CD14-positive monocyte (primary cell): ENCODE results near the gene MACROH2A1. TPM values are rescaled to one million over a fixed set of nuclear protein-coding genes. Genes with fewer than 3 reads are reported as not detected.
A peak's percentile ranks its signal among the peaks of the same experiment; 100 is the strongest.

Source experiments
- DNase-seq, 3 donors: peaks; one replicate each; pipeline ENCODE4 v3.0.0-alpha.2; 2011 to 2022
- H2AFZ ChIP-seq: 2 replicates; pipeline ENCODE4 v1.6.0; 2012; ENCODE audit warnings: mild to moderate bottlenecking, low read depth, low read length, inconsistent platforms; ENCODE audit not compliant: insufficient read depth, poor library complexity, severe bottlenecking
- H3K27ac ChIP-seq, 2 donors: 1 replicate in 1 of 2; 2 replicates in 1 of 2; pipeline ENCODE4 v1.5.1; 2012 to 2013; ENCODE audit warnings: low read length in 2 of 2, control low read depth in 1 of 2, inconsistent platforms in 1 of 2, low read depth in 1 of 2, mild to moderate bottlenecking in 1 of 2
- H3K27me3 ChIP-seq, 2 donors: one replicate each; pipeline versions ENCODE4 v1.6.0 to v1.6.1; 2011 to 2013; ENCODE audit warnings: low read length in 2 of 2; ENCODE audit not compliant: control insufficient read depth in 2 of 2, insufficient read depth in 2 of 2
- H3K36me3 ChIP-seq, 2 donors: replicated peaks in 1 of 2; 1 replicate in 1 of 2; 2 replicates in 1 of 2; pipeline versions ENCODE4 v1.5.1 to v1.6.1; 2012 to 2013; ENCODE audit warnings: low read length in 2 of 2, control low read depth in 1 of 2, inconsistent platforms in 1 of 2, mild to moderate bottlenecking in 1 of 2; ENCODE audit not compliant: insufficient read depth in 2 of 2, control insufficient read depth in 1 of 2
- H3K4me1 ChIP-seq, 2 donors: 1 replicate in 1 of 2; 2 replicates in 1 of 2; pipeline versions ENCODE4 v1.5.1 to v1.6.1; 2012 to 2013; ENCODE audit warnings: low read length in 2 of 2, control low read depth in 1 of 2, inconsistent platforms in 1 of 2, mild to moderate bottlenecking in 1 of 2, moderate library complexity in 1 of 2; ENCODE audit not compliant: insufficient read depth in 2 of 2, control insufficient read depth in 1 of 2
- H3K4me2 ChIP-seq: replicated peaks from 2 replicates; pipeline ENCODE3; 2012; ENCODE audit warnings: low read length, moderate library complexity, mild to moderate bottlenecking; ENCODE audit not compliant: poor library complexity, severe bottlenecking; ENCODE audit errors: extremely low read depth
- H3K4me3 ChIP-seq, 3 experiments: fragments of 200-600 bp in 1 of 3; sonication (generic) in 1 of 3; replicated peaks in 1 of 3; 1 replicate in 2 of 3; 2 replicates in 1 of 3; pipeline ENCODE4 v1.5.1; 2011 to 2013; ENCODE audit warnings: low read length in 3 of 3, mild to moderate bottlenecking in 3 of 3, control low read depth in 2 of 3, low read depth in 2 of 3, inconsistent platforms in 1 of 3, moderate library complexity in 1 of 3
- H3K79me2 ChIP-seq: 2 replicates; pipeline ENCODE4 v1.6.0; 2012; ENCODE audit warnings: mild to moderate bottlenecking, control low read depth, inconsistent platforms, low read length, moderate library complexity; ENCODE audit not compliant: insufficient read depth
- H3K9ac ChIP-seq: 2 replicates; pipeline ENCODE4 v1.6.0; 2017; ENCODE audit warnings: low read length, mild to moderate bottlenecking; ENCODE audit not compliant: insufficient read depth, poor library complexity, severe bottlenecking
- H3K9me3 ChIP-seq, 2 donors: replicated peaks in 1 of 2; 1 replicate in 1 of 2; 2 replicates in 1 of 2; pipeline versions ENCODE4 v1.5.1 to v1.6.1; 2012 to 2013; ENCODE audit warnings: low read length in 2 of 2, control low read depth in 1 of 2; ENCODE audit not compliant: control insufficient read depth in 1 of 2, insufficient read depth in 1 of 2
- H4K20me1 ChIP-seq: 2 replicates; pipeline ENCODE4 v1.6.0; 2012; ENCODE audit warnings: mild to moderate bottlenecking, low read length, control low read depth, moderate library complexity; ENCODE audit not compliant: insufficient read depth
- H3K27ac Mint-ChIP-seq, 7 donors: one replicate each; pipeline ENCODE4 v1.8.0; 2020; ENCODE audit warnings: mild to moderate bottlenecking in 7 of 7, mixed read lengths in 7 of 7, moderate library complexity in 6 of 7, inconsistent platforms in 2 of 7
- H3K27me3 Mint-ChIP-seq, 3 donors: one replicate each; pipeline ENCODE4 v1.8.0; 2021 to 2022; ENCODE audit warnings: low read depth in 3 of 3, mild to moderate bottlenecking in 3 of 3, mixed read lengths in 3 of 3, moderate library complexity in 3 of 3, inconsistent platforms in 1 of 3
- H3K36me3 Mint-ChIP-seq, 2 donors: one replicate each; pipeline ENCODE4 v1.8.0; 2020; ENCODE audit warnings: mixed read lengths in 2 of 2, inconsistent platforms in 1 of 2, mild to moderate bottlenecking in 1 of 2
- H3K4me1 Mint-ChIP-seq: one replicate; pipeline ENCODE4 v1.8.0; 2020; ENCODE audit warnings: mild to moderate bottlenecking, mixed read lengths
- H3K4me3 Mint-ChIP-seq, 2 donors: one replicate each; pipeline ENCODE4 v1.8.0; 2020; ENCODE audit warnings: mild to moderate bottlenecking in 2 of 2, mixed read lengths in 2 of 2, moderate library complexity in 1 of 2
- H3K9me3 Mint-ChIP-seq, 7 donors: one replicate each; pipeline ENCODE4 v1.8.0; 2020 to 2022; ENCODE audit warnings: mixed read lengths in 7 of 7, mild to moderate bottlenecking in 6 of 7, moderate library complexity in 6 of 7, inconsistent platforms in 2 of 7
- WGBS: methylation state at CpG from one replicate; pipeline ENCODE4 v1.1.5; 2013; ENCODE audit warnings: missing lambda C conversion rate; ENCODE audit not compliant: insufficient coverage; 5-methylcytosine and 5-hydroxymethylcytosine counted together
- intact Hi-C, 2 donors: fragments of 100-400 bp; cut with micrococcal nuclease; formaldehyde crosslinking; loops; one replicate each; pipeline versions ENCODE4 v1.15.0 to v1.15.1; 2023
- polyA plus RNA-seq, 3 donors: library from polyadenylated mRNA; depleted of rRNA in 1 of 3; unstranded in 2 of 3; stranded (reverse) in 1 of 3; fragments of 300-500 nt in 2 of 3; fragments of >200 nt in 1 of 3; fragmentation: Illumina TruSeq in 2 of 3; gene quantifications; 1 replicate in 2 of 3; 2 replicates in 1 of 3; pipeline ENCODE4 v1.2.3, GENCODE V29; 2012 to 2021
- TF ChIP-seq, protein P1 (sequence below): fragments of 200-600 bp; IDR thresholded peaks from one replicate; pipeline ENCODE4 v1.8.0; 2022; ENCODE audit warnings: antibody characterized with exemption, mild to moderate bottlenecking

The MACROH2A1 gene
- polyA plus RNA-seq, 3 donors, result 352 to 443 (median 440) TPM

DNA sequence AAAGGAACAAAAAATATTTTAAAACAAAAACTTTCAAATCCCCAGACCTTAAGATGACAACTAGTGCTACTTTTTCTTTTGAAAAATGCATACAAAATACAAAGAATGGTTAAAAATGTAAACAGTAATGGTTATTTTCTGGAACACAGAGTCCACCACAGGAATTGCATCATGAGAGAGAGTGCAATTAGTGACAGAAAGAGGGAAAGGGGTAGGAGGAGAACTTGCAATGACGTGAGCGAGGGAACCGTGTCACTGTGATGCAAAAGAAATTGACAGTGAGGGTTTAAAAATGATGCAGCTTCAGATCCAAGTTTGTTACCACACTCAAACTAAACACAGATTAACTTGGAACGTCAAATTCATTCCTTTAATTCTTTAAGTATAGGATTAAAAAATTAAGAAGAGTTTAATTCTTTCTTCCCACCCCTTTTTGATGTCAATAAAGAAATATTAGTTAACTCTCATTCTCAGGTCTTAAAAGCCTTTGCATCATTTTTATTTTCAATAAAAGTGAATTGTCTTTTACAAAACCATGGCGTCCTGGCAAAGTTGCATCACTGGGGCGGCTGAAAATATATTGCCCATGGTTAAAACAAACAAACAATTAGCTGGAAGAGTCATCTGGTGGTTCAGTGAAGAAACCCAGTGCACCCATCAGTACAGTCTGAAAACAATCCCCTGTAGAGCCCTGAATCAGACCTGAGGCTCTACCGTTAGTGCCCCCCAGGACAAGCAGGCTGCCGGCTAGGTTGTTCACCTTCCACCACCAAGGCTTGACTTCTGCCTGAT lies 39.5 kb downstream of the MACROH2A1 start:
- Mint-ChIP-seq H3K4me1 (peaks cover 20% of the 10 kb centered on the region), H3K27ac (peak overlapping the region; percentile 79 to 89 (median 82)), H3K9me3 (no peaks in the 10 kb centered on the region), H3K27me3 (no peaks in the 10 kb centered on the region), H3K36me3 (peaks cover 86 to 92% of the 10 kb centered on the region in 2 donors), H3K4me3 (no peak overlapping the region)
- TF ChIP-seq, protein P1, sequence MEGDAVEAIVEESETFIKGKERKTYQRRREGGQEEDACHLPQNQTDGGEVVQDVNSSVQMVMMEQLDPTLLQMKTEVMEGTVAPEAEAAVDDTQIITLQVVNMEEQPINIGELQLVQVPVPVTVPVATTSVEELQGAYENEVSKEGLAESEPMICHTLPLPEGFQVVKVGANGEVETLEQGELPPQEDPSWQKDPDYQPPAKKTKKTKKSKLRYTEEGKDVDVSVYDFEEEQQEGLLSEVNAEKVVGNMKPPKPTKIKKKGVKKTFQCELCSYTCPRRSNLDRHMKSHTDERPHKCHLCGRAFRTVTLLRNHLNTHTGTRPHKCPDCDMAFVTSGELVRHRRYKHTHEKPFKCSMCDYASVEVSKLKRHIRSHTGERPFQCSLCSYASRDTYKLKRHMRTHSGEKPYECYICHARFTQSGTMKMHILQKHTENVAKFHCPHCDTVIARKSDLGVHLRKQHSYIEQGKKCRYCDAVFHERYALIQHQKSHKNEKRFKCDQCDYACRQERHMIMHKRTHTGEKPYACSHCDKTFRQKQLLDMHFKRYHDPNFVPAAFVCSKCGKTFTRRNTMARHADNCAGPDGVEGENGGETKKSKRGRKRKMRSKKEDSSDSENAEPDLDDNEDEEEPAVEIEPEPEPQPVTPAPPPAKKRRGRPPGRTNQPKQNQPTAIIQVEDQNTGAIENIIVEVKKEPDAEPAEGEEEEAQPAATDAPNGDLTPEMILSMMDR, result no peak
- no peak overlapping the region for H3K4me3 ChIP-seq
- 66% methylated on average over 2 of the region's 8 CpGs for WGBS
- no peaks in the 10 kb centered on the region for H3K9me3 ChIP-seq
- H3K79me2 ChIP-seq, result peaks cover 94% of the 10 kb centered on the region
- no peaks in the 10 kb centered on the region for H3K4me1 ChIP-seq
- no peak overlapping the region for H3K4me2 ChIP-seq
- intact Hi-C loops, result loop anchor here in 1 of 2 donors (10.0 kb wide), 1 partner anchor 185 kb away; no protein-coding TSS in a partner anchor
- peaks cover 94% of the 10 kb centered on the region for H4K20me1 ChIP-seq
- H3K9ac ChIP-seq, result no peak overlapping the region
- peak overlapping the region; percentile 14 to 75 for H3K27ac ChIP-seq
- no peak for DNase-seq
- H3K27me3 ChIP-seq, result no peaks in the 10 kb centered on the region
- no peak overlapping the region for H2AFZ ChIP-seq
- H3K36me3 ChIP-seq, result peaks cover 86 to 97% of the 10 kb centered on the region in 2 donors

DNA sequence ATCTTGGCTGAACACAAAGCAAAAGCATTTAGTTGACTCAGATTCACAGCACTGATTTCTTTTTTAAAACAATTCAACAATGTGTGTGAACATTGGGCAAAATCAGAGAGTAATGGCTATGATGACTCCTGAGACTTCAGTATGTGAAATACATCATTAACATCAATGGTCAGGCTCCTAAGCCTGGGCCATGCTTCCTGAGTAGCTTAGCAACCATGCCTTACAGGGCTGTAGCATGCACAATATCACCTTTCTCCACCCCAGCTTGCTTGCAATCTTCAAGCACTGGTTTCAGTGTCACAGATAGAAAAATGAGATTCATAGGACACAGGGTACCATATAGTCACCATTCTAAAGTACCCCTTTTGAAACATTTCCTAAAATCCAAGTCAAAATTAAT lies 41.3 kb downstream of the MACROH2A1 start:
- Mint-ChIP-seq H3K36me3 (peaks cover 90 to 92% of the 10 kb centered on the region in 2 donors), H3K9me3 (no peaks in the 10 kb centered on the region), H3K4me3 (no peak overlapping the region), H3K27ac (peak overlapping the region in 3 of 7 donors; percentile 24 to 59 (median 35)), H3K27me3 (peaks cover 0 to 2% (median 0%) of the 10 kb centered on the region in 3 donors), H3K4me1 (peaks cover 16% of the 10 kb centered on the region)
- H3K4me2 ChIP-seq, result no peak overlapping the region
- no peak overlapping the region for H3K9ac ChIP-seq
- H4K20me1 ChIP-seq, result peaks cover 100% of the 10 kb centered on the region
- H3K9me3 ChIP-seq, result no peaks in the 10 kb centered on the region
- no peak for DNase-seq
- no peak overlapping the region for H3K4me3 ChIP-seq
- TF ChIP-seq, protein P1, result no peak
- no peaks in the 10 kb centered on the region for H3K4me1 ChIP-seq
- intact Hi-C loops, result no loop called here
- H3K79me2 ChIP-seq, result peaks cover 100% of the 10 kb centered on the region
- peak overlapping the region in 1 of 2 donors; percentile 45 for H3K27ac ChIP-seq
- peaks cover 94 to 100% of the 10 kb centered on the region in 2 donors for H3K36me3 ChIP-seq
- no peak overlapping the region for H2AFZ ChIP-seq
- H3K27me3 ChIP-seq, result no peaks in the 10 kb centered on the region
